ENCODE measurements around the gene STAG2.

- TF ChIP-seq, protein P1, sequence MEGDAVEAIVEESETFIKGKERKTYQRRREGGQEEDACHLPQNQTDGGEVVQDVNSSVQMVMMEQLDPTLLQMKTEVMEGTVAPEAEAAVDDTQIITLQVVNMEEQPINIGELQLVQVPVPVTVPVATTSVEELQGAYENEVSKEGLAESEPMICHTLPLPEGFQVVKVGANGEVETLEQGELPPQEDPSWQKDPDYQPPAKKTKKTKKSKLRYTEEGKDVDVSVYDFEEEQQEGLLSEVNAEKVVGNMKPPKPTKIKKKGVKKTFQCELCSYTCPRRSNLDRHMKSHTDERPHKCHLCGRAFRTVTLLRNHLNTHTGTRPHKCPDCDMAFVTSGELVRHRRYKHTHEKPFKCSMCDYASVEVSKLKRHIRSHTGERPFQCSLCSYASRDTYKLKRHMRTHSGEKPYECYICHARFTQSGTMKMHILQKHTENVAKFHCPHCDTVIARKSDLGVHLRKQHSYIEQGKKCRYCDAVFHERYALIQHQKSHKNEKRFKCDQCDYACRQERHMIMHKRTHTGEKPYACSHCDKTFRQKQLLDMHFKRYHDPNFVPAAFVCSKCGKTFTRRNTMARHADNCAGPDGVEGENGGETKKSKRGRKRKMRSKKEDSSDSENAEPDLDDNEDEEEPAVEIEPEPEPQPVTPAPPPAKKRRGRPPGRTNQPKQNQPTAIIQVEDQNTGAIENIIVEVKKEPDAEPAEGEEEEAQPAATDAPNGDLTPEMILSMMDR (IDR thresholded peaks at IDR 0.05): no peak
- TF ChIP-seq POLR2AphosphoS5 (IDR thresholded peaks at IDR 0.05): no peak
- no peak for TF ChIP-seq POLR2A (IDR thresholded peaks at IDR 0.05)
Observed at GRCh38 chrX:124028182-124028581, 66.7 kb downstream of the STAG2 start.

All from stomach (tissue), 4 donors.